Measurements from ENCODE around the gene KNSTRN.

GRCh38 chr15:40429068-40429710, 46.7 kb downstream of the KNSTRN start:
- TF ChIP-seq CTCF (IDR thresholded peaks at IDR 0.05) = no peak
- no peak for TF ChIP-seq EZH2 (IDR thresholded peaks at IDR 0.05)
- no peak for TF ChIP-seq EZH2phosphoT487 (IDR thresholded peaks at IDR 0.05)
